ENCODE data around the gene ADH4.
A peak's percentile ranks its signal among the peaks of the same experiment; 100 is the strongest.
"Not testable (repeated sequence)": the region's sequence is repeated elsewhere in the genome, so short reads cannot be mapped to it uniquely, and the experiment has no call there.

The ADH4 gene

DNA sequence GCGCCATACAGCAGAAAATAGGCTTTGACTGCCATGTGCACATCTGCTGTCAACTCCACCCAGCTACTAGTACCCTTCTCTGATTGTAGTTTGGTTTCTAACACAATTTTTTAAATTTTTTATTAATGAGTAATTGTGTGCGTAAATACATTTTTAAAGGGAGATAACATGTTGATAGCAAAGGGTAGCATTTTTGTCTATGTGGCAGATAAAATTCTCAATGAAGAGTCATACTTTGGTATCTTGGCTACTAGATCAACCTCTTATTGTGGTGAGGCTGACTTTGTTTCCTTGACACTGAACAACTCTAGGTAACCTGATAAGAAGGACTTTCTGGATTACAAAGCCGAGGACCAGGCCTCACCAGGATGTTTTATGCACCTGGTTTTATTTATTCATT is 9.5 kb downstream of the ADH4 start:
- DNase-seq (ENCODE audit: low spot score): no peak

DNA sequence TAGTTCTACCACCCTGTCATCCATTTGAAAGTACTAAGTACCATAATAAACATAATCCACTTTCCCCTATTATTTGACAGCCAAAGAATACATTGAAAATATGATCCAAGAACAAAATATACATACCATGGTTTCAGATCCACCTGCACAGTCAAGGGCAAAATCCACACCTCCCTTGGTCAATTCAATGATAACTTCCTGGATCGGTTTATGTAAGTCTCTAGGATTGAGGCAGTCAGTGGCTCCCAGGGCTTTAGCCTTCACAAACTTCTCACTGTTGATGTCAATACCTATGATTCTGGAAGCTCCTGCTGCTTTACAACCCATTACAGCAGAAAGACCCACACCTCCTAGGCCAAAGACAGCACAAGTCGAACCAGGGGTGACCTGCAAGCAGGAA is 12.7 kb downstream of the ADH4 start:
- no peak for DNase-seq (ENCODE audit: low spot score)

DNA sequence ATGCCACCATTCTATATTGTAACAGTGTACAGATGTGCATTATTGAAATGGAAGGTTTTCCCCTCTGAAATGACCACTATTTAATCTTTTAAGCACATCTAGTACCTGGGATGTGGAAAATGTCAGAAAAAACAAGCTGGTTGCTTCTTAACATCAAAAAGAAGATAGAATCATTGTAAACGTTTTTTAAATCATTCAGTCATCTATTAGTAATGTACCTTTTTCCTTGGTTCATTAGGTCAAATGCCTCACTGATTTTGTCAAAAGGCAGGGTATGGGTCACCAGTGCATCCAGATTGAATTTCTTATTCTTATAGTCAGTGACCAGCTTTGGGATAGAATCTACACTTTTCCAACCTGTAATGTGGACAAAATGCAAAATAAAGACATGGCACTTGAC is 17.7 kb downstream of the ADH4 start:
- DNase-seq (ENCODE audit: low spot score): no peak

DNA sequence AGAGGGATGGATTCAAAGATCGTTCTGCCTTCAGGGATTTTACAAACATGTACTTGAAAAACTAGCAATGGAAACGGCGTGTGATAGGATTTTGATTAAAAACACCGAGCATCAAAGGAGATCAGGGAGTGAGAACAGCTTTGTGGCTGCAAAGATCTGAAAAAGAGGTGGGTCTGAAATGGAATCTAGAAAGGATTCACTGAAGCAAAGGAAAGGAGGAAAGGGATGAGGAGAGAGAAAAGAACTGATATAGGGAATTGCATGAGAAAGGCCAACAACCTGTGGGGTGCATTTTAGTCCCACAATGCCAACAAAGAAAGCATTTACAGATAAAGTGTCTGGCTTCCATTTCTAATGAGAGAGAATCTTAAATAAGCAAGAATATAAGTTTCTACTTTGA is 23.1 kb downstream of the ADH4 start:
- no peak for DNase-seq (ENCODE audit: low spot score)

DNA sequence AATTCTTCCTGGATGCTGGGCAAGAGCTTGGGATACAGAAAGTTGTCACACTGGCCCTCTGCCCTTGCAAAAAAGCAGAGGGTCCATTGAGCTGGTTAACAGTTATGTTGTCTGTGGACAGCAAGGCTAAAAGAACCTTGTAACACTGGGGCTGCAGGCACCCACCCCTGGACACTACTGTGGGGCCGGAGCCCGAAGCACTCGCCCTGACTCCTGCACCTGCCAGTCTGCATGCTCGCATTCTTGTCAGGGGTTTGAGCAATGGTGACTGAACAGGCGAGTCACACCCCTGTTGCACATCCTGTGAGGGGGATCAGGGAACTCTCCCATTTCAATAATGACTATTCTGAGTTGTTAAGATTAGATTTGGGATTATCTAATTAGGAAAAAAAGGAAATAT is 23.6 kb downstream of the ADH4 start:
- no peak for DNase-seq (ENCODE audit: low spot score)

DNA sequence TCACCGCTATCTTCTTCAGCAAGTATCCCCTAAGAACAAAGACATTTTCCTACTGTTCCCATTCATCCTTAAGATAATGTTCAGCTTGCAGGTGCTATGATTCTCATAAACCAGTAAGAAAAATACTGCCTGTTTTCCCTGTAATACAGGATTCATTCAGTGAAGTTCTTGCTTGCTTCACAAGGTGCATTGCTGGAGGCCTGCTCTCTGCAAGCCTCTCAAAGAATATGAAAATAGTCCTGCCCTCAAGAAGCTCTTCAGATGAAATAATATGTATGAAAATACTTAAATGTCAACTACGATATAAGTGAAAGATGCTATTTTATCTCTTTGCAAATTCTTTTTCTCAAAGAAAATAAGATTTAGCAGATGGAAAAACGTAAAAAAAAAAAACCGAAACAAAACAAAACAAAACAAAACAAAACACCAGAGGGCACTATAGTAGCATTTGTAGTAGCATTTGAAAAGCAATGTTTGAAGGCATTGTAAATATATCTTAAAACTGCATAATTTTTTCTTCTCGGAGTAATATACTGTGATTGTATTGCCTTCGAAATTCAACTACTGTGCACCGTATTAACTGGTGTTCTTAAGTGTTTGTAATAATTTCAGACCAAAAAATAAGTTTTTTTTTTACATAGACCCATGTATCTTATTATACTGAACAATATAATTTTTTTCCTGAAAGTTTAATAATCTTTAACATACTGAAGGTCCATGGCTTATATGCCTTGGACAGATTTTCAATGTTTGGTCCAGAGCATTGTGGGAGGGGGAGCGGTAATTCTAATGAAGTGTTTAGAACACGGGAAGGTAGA is 26.0 kb downstream of the ADH4 start:
- DNase-seq (ENCODE audit: low spot score): no peak

DNA sequence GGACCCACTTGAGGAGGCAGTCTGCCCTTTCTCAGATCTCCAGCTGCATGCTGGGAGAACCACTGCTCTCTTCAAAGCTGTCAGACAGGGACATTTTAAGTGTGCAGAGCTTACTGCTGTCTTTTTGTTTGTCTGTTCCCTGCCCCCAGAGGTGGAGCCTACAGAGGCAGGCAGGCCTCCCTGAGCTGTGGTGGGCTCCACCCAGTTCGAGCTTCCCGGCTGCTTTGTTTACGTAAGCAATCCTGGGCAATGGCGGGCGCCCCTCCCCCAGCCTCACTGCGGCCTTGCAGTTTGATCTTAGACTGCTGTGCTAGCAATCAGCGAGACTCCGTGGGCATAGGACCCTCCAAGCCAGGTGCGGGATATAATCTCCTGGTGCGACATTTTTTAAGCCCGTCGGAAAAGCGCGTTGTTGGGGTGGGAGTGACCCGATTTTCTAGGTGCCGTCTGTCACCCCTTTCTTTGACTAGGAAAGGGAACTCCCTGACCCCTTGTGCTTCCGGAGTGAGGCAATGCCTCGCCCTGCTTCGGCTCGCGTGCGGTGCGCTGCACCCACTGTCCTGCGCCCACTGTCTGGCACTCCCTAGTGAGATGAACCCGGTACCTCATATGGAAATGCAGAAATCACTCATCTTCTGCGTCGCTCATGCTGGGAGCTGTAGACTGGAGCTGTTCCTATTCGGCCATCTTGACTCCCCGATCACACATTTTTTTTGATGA is 26.8 kb downstream of the ADH4 start:
- not testable (repeated sequence) for DNase-seq (ENCODE audit: low spot score)

DNA sequence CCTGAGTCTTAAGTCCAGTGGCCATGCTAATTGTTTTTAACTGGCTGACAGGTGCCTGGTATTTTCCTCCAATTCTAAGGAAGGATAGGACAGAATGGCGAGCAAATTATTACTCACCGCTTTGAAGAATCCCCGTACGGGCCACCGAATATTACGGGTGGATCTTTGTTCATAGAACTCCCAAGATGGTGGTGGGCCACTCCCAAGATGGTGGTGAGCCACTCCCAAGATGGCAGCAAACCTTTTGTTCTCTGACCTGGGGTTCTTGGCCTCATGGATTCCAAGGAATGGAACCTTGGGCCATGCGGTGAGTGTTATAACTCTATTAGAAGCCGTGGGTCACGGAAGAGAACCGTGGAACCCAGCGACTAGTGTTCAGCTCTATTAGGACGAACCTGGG is 34.8 kb downstream of the ADH4 start:
- DNase-seq (ENCODE audit: low spot score): not testable (repeated sequence)

DNA sequence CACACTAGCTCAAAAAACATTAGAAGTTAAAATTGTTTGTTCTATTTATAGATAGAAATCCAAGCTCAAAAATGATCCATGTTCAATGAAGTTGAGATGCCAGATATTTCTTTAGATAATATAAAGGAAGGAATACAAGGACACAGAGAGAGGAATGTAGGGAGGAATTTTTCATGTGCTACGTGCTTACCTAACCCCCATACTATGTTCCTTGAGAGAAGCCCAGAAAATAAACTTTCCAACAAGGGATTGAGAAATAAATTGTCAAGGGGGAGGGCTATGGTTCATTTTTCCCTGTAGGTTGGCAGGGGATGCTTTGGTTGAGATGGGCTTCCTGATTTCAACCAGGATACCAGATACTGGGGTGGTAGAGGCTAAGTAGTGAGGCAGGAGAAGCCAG is 39.9 kb downstream of the ADH4 start:
- no peak for DNase-seq (ENCODE audit: low spot score)

DNA sequence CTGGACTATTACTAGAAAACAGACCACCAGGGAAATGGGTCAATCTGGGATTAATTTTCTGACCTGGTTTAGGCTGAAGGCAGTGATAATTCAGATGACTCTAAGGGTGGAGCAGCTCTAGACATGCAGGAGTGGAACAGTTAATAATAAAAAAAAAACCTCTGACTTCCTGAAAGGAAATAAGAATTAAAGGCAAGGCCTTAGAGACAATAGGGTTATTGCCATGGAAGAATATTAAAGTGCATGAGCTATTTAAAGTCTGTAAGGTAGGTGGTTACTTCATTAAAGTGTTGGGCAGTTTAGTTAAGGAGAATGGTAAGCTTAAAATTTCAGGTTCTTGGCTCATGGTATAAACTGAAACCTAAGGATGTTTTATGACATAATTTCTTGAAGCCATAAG is 40.9 kb downstream of the ADH4 start:
- no peak for DNase-seq (ENCODE audit: low spot score)

DNA sequence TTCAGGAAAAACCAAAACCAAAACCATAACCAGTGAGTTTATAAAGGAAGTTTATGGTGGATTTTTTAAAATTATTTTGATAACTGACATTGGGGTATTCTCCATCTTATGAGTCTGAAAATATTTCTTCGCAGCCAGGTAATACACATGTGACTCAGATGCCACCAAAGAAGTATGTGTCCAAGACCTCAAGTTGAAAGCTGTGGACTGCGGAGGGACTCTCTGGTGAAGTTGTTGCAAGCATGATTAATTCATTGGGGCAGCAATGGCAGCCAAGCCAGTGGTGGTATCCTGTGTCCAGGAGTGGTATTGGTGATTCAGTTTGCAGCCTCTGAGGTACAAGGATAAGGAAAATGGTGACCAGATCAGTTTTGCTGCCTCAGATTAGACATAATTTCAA is 41.5 kb downstream of the ADH4 start:
- no peak for DNase-seq (ENCODE audit: low spot score)

DNA sequence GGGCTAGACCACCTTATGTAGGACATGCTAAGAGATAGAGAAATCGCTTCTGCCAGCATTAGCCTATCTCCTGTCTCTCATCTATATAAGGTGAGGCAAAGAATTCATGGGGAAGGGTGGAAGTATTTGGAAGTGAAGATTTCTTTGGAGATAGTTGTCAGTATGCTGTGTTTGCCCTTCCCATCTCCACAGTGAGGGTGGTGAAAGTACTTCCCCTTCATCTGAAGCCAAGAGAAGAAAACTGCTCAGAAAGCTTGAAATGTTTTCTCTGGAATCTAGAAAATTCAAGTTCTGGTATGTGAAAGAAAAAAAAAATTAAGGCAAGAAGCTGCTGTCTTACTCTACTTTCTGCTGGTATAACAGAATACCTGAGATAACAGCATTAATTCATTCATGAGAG is 43.2 kb downstream of the ADH4 start:
- DNase-seq (ENCODE audit: low spot score): no peak

DNA sequence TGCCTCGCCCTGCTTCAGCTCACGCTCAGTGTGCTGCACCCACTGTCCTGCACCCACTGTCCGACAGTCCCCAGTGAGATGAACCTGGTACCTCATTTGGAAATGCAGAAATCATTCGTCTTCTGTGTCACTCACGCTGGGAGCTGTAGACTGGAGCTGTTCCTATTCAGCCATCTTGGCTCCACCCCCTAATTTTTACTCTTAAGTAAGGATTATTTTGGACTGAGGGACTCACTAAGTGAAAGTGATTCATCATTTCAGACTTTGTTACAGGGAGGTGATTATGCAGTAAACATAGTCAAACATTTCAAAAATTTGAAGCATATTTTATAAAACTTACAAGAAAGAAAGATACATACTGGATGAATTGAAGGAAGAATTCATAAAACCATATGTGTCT is 44.3 kb downstream of the ADH4 start:
- not testable (repeated sequence) for DNase-seq (ENCODE audit: low spot score)

DNA sequence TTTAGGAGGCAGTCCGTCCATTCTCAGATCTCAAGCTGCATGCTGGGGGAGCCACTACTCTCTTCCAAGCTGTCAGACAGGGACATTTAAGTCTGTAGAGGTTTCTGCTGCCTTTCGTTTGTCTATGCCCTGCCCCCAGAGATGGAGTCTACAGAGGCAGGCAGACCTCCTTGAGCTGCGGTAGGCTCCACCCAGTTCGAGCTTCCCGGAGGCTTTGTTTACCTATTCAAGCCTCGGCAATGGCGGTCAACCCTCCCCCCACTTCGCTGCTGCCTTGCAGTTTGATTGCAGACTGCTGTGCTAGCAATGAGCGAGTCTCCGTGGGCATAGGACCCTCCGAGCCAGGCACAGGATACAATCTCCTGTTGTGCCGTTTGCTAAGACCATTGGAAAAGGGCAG is 44.8 kb downstream of the ADH4 start:
- no peak for DNase-seq (ENCODE audit: low spot score)

DNA sequence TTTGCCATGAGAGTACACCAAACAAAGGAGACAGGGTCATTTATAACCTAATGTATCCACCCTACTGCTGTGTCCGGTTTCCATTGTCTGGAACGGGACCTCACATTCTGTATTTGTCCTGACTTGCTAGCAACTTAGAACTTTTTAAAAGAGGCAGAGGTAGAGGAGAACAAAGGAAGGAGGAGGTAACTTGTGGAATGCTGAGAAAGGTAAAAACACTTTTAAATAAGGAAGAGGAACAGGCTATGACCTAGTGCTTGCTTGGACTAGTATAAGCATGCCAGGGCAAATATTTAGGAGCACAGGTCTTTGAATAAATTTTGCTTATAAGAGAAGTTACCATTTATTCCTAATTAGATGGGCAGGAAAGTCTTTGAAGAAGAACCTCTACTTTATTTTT is 52.3 kb downstream of the ADH4 start:
- not testable (repeated sequence) for DNase-seq (ENCODE audit: low spot score)

DNA sequence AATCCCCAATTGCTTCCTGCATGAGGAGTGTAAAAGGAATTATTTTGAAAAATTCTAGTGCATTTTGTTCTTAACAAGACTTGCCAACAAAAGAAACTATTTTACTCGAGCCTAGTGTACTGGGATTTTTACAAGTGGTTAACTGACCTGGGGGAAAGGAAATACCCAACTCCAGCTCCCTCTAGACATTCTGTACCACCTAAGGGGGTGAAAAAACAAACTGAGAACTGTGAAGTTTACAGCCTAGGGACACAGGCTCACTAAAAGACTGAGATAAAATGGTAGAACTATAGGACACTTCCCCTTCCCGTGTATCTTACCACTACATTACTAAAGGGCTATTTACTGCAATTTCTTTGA is 52.9 kb downstream of the ADH4 start:
- DNase-seq (ENCODE audit: low spot score): no peak

DNA sequence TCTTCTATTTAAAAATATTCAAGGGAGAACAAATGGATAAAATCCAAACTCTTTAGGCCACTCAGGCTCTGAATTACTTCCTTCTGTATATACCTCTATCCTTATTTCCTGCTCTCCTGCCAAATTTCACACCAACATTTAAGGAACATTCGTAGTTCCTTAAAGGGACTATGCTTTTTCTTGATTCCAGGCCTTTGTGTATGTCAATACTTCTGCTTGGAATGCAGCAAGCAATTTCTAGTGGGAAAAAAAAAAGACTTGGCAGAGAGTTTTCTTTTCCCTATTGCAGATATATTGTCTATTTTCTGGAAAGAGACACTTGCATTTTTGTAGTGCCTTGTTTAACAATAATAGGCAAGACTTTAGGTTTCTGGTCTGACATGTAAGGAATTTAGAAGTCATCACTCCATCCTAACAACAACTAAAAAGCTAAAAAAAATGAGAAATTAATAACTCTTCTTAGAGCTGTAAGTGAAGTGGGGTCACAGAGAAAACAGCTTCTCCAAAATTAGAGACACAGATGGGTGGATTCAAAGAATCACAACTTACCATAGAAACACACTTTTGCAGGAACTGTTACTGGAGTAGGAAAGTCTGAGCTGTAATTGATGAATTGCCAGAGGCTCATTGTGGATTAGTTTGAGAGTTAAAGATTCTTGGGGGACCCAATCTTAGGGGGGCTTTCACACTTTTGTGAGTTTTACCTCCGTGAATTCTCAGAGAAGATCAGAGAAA is 53.4 kb downstream of the ADH4 start:
- DNase-seq (ENCODE audit: low spot score): no peak

DNA sequence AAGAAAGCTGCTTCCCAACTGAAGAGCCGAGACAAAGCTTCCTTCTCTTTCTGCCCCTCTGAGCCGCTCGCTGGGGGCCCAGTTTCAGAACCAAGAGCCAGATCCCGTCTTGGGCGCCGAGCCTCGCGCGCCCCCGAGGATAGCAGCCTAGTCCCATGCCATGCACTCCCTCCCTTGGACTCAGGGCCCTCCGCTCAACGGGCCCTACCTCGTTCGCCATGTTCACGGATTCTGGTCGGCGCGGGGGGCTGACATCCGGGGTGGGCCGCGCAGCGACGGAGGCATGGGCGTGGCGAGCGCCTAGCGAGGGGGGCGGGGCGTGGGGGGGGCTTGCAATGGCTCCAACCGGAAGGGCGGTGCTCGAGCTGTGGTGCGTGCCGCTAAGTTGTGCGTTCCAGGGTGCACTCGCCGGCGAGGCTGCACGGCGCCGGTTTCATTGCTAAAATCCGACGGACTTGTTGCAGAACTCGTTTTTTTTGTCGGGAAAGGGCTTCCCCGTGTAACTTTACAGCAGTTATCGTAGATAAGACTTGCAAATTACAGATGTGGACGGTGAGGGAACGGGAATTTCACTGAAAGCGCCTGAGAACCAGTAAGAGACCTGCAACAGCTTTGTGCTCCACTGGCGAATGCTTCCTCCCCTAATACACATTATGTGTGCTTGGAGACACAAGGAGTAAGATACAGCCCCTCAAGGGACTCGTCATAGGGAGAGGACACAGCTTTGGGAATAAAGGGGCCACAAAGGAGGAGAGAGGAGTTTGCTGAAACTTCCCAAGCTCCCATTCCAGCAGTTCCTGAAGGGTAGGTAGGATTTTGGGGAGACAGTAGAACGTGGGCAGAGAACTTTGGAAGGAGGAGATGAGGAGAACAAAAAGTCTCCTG is 55.4 kb downstream of the ADH4 start, which contains the start of gene ADH5:
TSS of gene ADH5 (minus strand) at position 308 of the 885 bp plus-strand sequence. CDS start at position 220, 88 bp downstream.
- peak; percentile 97 for DNase-seq (ENCODE audit: low spot score)

DNA sequence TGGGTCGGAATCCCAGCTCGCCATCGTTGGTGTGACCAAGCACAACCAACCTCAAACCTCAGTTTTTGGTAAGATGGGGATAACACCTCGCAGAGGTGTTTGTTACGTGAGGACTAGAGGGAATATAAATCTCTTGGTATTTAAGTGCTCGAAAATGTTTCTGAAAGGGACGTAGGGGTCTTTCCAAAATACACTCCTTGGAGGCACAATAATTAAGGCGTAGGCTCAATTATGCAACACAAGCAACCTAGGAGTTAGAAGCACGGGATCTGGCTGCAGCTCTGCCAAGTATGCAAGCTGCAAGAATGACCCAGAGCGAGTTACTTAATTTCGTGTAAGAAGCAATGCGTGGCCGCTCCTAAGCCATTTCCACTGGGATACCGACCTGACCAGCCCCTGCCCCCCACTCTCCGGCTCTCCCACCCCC is 56.1 kb downstream of the ADH4 start:
- peak; percentile 72 for DNase-seq (ENCODE audit: low spot score)

DNA sequence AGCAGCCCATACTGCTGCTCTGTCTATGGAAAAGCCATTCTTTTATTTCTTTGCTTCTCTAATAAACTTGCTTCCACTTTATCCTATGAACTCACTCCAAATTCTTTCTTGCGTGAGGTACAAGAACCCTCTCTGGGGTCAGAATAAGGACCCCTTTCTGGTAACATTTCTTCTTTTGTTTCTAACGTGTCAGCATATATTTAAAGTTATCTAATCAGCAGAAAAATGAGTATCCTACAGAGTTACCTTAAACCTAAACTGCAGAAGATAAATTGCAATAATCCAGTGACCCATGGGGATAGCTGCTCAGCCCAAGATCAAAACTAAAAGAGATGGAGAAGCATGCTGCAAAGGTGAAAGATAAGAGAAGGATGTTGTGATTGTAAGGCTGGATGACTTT is 59.5 kb downstream of the ADH4 start:
- DNase-seq (ENCODE audit: low spot score): no peak

DNA sequence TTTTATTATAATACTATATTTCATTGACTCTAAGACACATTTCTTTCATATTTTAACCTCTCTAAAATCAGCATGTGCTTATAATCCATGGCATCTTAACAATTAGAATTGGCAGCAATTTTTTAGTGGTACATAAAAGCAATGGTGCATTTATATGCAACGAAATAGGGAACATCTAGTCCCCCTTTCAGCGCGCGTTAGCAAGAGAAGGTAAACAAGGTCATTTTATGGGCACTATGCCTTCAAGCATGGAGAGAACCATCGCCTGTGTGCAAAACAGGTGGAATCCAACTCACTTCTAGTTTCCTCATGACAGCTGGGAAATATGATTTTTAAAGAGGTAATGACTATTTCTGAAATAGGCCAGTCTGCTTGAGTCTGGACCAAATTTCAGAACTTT is 61.9 kb downstream of the ADH4 start:
- DNase-seq (ENCODE audit: low spot score): no peak

DNA sequence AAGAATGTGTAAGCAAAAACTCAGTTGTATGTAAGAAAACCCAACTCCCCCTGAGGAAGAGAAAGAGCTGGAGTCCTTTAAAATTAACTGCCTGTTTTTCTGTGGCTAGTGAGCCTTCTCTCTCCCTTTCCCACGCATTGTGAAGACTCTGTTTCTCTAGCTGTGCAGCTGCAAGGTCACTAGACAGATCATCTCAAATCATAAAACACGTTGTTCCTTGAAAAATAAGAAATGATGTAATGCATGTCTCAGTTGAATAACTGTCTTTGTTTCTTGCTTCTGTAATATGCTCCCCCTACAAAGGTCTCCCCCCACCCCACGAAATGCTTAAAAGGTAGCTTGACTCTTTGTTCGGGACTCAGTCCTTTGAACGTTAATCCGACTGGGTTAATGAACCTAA is 63.2 kb downstream of the ADH4 start:
- DNase-seq (ENCODE audit: low spot score): not testable (repeated sequence)

Measured in COLO829 (cell line).